CD4-positive, alpha-beta T cell treated with Interleukin-17A for 4 hours (primary cell): ENCODE measurements around the gene SNX25.
A peak's percentile ranks its signal among the peaks of the same experiment; 100 is the strongest.

Experiments used
- DNase-seq: peaks from one replicate; pipeline ENCODE4 v3.0.0-alpha.2; 2020; ENCODE audit warnings: mixed read lengths

SNX25 gene

DNA sequence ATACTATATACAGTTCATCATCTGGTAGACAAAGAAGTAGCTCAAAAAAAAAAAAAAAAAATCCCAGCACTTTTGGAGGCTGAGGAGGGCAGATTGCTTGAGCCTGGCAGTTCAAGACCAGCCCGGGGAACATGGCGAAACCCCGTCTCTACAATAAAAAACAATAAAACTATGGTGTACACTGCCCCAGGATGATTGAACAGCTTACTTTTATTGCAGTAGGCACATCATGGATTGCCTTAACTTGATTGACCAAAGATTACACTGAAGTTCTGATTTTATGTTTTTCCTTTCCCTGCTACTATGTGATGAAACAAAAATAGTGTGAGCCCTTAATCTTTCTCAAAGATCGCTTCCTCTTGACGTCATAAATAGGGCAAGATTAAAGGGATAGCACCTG lies 60.6 kb downstream of the SNX25 start:
- DNase-seq, result no peak

DNA sequence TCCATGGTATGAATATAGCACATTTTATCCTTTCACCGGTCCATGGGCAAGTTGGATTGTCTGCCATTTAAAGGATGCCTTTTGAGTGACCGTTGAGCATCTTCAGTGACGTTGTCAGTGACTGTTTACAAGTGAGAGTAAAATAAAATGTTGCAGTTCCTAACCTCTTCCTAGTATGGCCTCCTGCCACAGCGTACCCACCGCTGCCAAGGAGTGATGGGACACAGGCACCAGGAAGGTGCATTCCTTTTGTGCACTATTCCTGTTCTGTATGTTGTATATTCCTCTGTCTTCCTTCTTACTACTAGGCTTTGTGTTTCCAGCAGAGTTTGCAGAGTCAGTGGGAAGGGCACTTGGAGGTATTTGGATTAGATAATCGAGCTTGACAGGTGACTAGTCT lies 61.5 kb downstream of the SNX25 start:
- no peak for DNase-seq

DNA sequence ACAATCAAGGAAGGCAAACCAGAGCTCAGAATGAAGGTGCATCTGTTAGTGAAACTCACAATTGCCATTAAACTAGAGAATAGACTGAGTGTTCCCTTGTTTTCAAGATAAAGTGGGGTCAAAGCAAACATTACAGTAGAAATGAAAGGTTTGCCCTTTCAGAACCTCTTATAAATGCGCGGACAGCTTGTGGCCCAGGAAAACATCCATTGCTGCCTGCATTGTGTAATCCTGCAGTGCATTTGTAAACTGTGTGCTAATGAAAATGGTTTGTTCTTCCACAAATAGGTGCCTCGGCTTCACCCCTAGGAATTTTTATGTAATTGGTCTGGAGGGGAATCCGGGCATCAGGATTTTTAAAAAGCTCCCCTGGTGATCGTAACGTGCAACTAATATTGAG lies 62.8 kb downstream of the SNX25 start:
- no peak for DNase-seq

GRCh38 chr4:185275501-185275900 lies 66.1 kb downstream of the SNX25 start:
- no peak for DNase-seq

- no peak for DNase-seq
These were observed 66.6 kb downstream of the SNX25 start for GRCh38 chr4:185276036-185276435.

- DNase-seq, result no peak
These were observed 69.3 kb downstream of the SNX25 start for GRCh38 chr4:185278716-185279115.

GRCh38 chr4:185280608-185281007 lies 71.2 kb downstream of the SNX25 start:
- no peak for DNase-seq

DNA sequence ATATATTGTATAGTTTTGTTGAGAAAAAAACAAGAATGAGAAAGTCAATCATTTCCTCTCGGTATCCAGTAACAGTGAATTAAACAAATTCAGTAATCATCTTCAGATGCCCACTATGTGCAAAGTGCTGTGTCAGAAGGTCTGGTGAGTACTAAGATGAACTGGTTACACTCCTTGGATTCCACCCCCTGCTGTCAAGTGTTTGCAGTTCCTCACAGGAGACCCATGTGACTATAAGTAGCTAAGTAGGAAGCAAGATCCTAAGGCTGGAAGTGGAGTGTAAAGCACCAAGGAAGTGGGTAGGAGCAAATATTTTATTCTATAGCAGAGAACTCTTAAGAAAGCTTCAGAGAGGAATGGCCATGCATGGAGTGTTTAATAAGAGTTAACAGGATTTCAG lies 73.6 kb downstream of the SNX25 start:
- no peak for DNase-seq

DNA sequence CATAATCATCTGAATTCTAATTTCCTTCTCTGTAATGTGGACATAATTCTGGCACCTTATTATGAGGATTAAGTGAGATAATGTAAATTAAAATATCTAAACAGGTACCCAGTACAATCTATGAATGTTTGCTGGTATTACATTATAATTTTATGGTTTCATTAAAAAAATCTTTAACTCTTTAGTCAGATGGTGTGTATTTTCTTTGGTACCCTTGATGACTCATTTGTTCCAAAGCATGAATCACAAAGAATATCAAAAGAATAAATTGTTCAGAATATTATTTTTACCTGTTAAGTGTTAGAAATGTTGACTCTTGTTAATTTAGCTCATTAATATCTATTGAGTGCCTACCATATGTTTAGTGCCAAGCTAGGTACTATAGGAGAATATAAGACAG lies 74.3 kb downstream of the SNX25 start:
- DNase-seq, result no peak

- DNase-seq, result no peak
These were observed 76.4 kb downstream of the SNX25 start for GRCh38 chr4:185285632-185286393.

GRCh38 chr4:185286571-185286970 lies 77.2 kb downstream of the SNX25 start:
- no peak for DNase-seq

- DNase-seq, result no peak
These were observed 77.6 kb downstream of the SNX25 start for GRCh38 chr4:185287031-185287430.

DNA sequence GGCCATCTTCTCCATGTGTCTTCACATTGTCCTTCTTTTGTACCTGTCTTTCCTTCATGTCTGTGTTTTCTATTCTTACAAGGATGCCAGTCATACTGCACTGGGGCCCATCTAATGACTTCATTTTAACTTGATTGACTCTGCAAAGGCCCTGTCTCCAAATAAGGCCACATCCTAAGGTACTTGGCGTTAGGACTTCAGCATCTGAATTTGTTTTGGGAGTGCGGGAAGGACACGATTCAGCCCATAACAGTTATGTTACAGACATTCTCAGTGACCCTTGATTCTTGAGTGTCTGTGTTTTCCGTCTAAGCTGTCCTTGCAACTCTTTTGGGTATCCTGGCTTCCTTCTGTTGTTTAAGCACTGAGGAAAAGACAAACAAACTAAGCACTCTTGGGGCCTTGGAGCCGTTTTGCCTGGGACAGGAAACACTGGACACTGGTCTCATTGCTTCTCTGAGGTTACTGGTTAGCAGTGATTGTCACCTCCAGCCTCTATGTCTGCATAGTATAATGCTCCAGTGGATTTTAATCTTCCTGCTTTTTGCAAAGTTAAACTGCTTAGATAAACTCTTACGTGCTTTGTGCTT lies 80.7 kb downstream of the SNX25 start:
- DNase-seq, result no peak

GRCh38 chr4:185290656-185291055 lies 81.3 kb downstream of the SNX25 start:
- DNase-seq, result no peak

DNA sequence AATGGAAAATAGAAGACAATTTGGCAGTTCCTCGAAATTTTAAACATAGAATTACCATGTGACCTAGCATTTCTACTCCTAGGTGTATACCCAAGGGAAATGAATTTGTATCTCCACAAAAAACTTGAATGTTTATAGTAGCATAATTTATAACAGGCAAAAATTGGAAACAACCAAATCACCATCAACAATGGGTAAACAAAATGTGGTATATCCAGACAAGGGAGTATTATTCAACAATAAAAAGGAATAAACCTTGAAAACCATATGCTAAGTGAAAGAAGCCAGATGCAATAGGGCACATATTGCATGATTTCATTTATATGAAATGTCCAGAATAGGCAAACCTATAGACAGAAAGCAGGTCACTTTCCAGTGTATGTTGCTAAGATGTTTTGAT lies 83.8 kb downstream of the SNX25 start:
- no peak for DNase-seq

- no peak for DNase-seq
These were observed 87.5 kb downstream of the SNX25 start for GRCh38 chr4:185296665-185297460.

GRCh38 chr4:185298728-185299430 lies 89.5 kb downstream of the SNX25 start:
- no peak for DNase-seq

DNA sequence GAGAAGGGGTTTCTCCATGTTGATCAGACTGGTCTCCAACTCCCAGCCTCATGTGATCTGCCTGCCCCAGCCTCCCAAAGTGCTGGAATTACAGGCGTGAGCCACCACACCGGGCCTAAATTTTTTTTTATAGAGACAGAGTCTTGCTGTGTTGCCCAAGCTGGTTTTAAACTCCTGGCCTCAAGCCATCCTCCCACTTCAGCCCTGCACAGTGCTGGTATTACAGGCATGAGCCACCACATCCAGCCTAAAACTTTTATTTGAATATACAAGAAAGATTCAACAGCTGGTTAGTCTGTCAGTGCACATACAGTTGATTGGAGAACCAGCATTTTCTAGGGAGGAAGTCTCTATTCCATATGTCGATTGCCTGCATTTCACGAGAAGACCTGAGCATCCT lies 95.1 kb downstream of the SNX25 start:
- no peak for DNase-seq

DNA sequence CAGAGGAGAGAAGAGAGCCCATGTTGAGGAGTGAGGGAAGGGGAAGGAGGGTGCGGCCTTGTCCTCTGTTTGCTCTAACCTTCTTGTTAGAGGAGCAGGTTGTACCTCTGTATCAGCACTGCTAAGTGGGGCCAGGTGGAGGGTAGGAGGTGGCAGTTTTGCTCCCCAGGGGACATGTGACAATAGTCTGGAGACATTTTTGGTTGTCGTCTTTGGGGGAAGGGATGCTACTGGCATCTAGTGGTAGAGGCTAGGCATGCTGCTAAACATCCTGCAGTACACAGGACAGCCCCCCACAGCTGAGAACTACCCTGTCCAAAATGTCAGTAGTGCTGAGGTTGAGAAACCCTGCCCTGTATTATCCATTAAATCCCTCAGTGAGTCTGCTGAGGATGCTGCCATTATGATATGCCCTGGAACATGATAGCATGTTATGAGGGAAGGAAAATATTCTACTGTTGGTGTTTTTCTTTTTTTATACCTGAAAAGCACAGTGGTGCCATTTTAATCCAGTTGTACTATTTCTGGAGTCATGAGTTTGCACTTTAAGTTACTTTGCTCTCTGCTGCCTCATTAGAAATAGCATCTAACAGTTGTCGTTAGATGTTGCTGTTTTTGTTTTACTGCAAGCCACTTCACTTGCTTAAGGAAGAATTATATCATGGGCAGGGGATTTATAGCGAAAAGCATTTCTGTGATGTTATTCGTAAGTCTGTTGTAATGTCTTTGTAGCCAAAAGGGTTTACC lies 95.7 kb downstream of the SNX25 start:
- DNase-seq, result peak; percentile 41

DNA sequence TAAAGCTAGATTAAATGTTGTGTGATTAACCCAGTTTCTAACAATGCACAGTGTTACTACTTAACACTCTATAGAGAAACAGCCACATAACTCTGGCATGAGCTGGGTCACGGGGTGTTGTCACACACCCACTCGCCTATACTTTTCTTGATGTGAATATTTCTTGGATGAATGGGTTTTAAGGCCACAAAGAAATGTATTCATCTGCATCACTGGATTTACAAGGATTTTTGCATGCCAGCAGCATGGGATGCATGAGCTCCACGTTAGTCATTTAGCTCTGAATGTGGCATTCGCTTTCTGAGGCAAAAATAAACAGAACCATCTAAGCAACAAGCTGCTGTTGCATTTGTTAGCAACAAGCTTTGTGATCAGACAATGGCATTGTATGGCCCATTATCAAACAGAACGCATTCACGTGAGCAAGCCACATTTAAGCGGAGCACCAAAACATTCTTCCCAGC lies 96.6 kb downstream of the SNX25 start:
- no peak for DNase-seq

- DNase-seq, result no peak
These were observed 97.9 kb downstream of the SNX25 start for GRCh38 chr4:185307136-185307950.

DNA sequence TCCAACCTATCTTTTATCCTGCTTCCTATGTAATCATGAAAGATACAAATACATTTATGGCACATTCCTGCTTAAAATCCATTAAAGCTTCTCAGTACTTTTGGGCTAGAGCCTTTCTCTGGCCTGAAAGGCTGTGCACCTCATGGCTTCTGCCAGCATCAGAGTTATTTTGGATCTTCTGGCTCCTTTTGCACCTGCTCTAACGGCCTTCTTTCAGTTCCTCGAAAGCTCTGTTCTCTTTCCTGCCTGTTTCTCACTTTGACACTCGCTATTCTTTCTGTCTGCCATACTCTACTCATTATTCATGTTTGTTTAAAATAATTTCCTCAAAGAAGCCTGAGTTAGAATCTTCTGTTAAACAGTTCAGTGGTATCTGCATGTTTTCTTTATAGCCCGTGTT lies 100.4 kb downstream of the SNX25 start:
- DNase-seq, result no peak
